Vagina (tissue), 2 donors: ENCODE data around the gene SUGP2.

ENCODE experiments used
- CTCF ChIP-seq, 3 experiments: fragments of 450-650 bp in 2 of 3; fragments of 200-600 bp in 1 of 3; sonication (generic) in 1 of 3; IDR thresholded peaks; one replicate each; pipeline ENCODE4 v1.5.1; 2017 to 2019; ENCODE audit warnings: antibody characterized with exemption in 3 of 3, mild to moderate bottlenecking in 2 of 3, moderate library complexity in 2 of 3
- POLR2A ChIP-seq, 2 donors: fragments of 450-650 bp; IDR thresholded peaks; one replicate each; pipeline ENCODE4 v1.6.1; 2017; ENCODE audit warnings: antibody characterized with exemption in 2 of 2, mild to moderate bottlenecking in 2 of 2, moderate library complexity in 2 of 2
- POLR2AphosphoS5 ChIP-seq, 2 donors: sonication (generic); formaldehyde crosslinking; IDR thresholded peaks; one replicate each; pipeline ENCODE4 v1.9.0; 2017; ENCODE audit warnings: antibody characterized with exemption in 2 of 2, mild to moderate bottlenecking in 2 of 2, low read depth in 1 of 2; ENCODE audit not compliant: insufficient read depth in 1 of 2

- TF ChIP-seq CTCF (IDR thresholded peaks at IDR 0.05) = no peak
- no peak for TF ChIP-seq POLR2A (IDR thresholded peaks at IDR 0.05)
- TF ChIP-seq POLR2AphosphoS5 (IDR thresholded peaks at IDR 0.05; ENCODE audit: insufficient read depth in 1 of 2, low read depth in 1 of 2) = no peak
Measured at GRCh38 chr19:18998276-18998675, 35.0 kb downstream of the SUGP2 start.
